ENCODE results near the gene PLD1. TPM values are rescaled to one million over a fixed set of nuclear protein-coding genes. Genes with fewer than 3 reads are reported as not detected.

Gene PLD1
- total RNA-seq, 4 donors from 2014 or later, result 7.0 to 17.1 (median 13.6) TPM

GRCh38 chr3:171803044-171803443 is 7.2 kb downstream of the PLD1 start:
- 84 to 88% methylated on average over 4 of the region's 4 CpGs for WGBS, 2 donors (ENCODE audit: low coverage in 1 of 2)
- no peak overlapping the region for H3K4me3 ChIP-seq
- ATAC-seq, result no peak
- no peak for TF ChIP-seq EP300 (IDR thresholded peaks at IDR 0.05)
- TF ChIP-seq POLR2AphosphoS5 (IDR thresholded peaks at IDR 0.05), result no peak
- no peak for TF ChIP-seq POLR2A (IDR thresholded peaks at IDR 0.05)
- TF ChIP-seq CTCF (IDR thresholded peaks at IDR 0.05), result no peak
- H3K4me1 ChIP-seq, result peaks cover 9 to 63% (median 33%) of the 10 kb centered on the region in 3 donors
- peak overlapping the region in 2 of 4 donors; percentile 41 to 80 for H3K27ac ChIP-seq
- no peaks in the 10 kb centered on the region for H3K36me3 ChIP-seq
- no peaks in the 10 kb centered on the region for H3K27me3 ChIP-seq
- H3K9me3 ChIP-seq, result no peaks in the 10 kb centered on the region

DNA sequence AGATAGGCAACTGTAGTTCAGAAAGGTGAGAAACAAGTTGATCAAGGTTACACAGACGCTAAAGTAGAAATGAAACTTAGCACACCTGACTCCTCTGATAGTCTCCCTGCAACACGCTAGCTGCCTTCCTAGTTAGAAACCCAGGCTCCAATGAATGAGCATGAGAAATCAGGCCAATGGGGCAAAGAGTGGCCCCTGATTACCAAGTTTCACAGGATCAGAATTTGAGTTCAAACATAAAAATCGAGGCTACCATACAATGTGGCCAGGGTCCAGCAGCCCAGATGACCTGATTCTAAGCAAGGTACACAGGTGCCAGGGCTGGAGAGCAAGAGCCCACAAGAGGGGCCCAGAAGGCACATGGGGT is 7.7 kb downstream of the PLD1 start:
- no peaks in the 10 kb centered on the region for H3K27me3 ChIP-seq
- no peak for TF ChIP-seq POLR2AphosphoS5 (IDR thresholded peaks at IDR 0.05)
- no peak for TF ChIP-seq POLR2A (IDR thresholded peaks at IDR 0.05)
- TF ChIP-seq EP300 (IDR thresholded peaks at IDR 0.05), result no peak
- TF ChIP-seq CTCF (IDR thresholded peaks at IDR 0.05), result no peak
- H3K27ac ChIP-seq, result peak overlapping the region in 3 of 4 donors; percentile 14 to 80 (median 41)
- no peak overlapping the region for H3K4me3 ChIP-seq
- no peak for ATAC-seq
- H3K4me1 ChIP-seq, result peaks cover 9 to 67% (median 33%) of the 10 kb centered on the region in 3 donors
- H3K36me3 ChIP-seq, result no peaks in the 10 kb centered on the region
- WGBS, 2 donors (ENCODE audit: low coverage in 1 of 2), result 70 to 95% methylated on average over 2 of the region's 3 CpGs
- H3K9me3 ChIP-seq, result no peaks in the 10 kb centered on the region

- H3K27ac ChIP-seq, result peak overlapping the region in 3 of 4 donors; percentile 14 to 80 (median 73)
- H3K9me3 ChIP-seq, result no peaks in the 10 kb centered on the region
- TF ChIP-seq POLR2AphosphoS5 (IDR thresholded peaks at IDR 0.05), result peak; percentile 44
- TF ChIP-seq POLR2A (IDR thresholded peaks at IDR 0.05), result no peak
- ATAC-seq, result peak; percentile 53
- H3K27me3 ChIP-seq, result no peaks in the 10 kb centered on the region
- no peak overlapping the region for H3K4me3 ChIP-seq
- 40 to 52% methylated on average over 4 of the region's 4 CpGs for WGBS, 2 donors (ENCODE audit: low coverage in 1 of 2)
- H3K36me3 ChIP-seq, result no peaks in the 10 kb centered on the region
- H3K4me1 ChIP-seq, result peaks cover 9 to 72% (median 33%) of the 10 kb centered on the region in 3 donors
Observed at GRCh38 chr3:171801738-171802589, 8.3 kb downstream of the PLD1 start.

- no peaks in the 10 kb centered on the region for H3K27me3 ChIP-seq
- no peak overlapping the region for H3K27ac ChIP-seq
- no peaks in the 10 kb centered on the region for H3K36me3 ChIP-seq
- TF ChIP-seq EP300 (IDR thresholded peaks at IDR 0.05) (no peak), CTCF (IDR thresholded peaks at IDR 0.05) (no peak), POLR2A (IDR thresholded peaks at IDR 0.05) (no peak), POLR2AphosphoS5 (IDR thresholded peaks at IDR 0.05) (no peak)
- 100% methylated on average over 1 of the region's 1 CpG for WGBS, 2 donors (ENCODE audit: low coverage in 1 of 2)
- ATAC-seq, result no peak
- H3K4me1 ChIP-seq, result peaks cover 4 to 50% (median 24%) of the 10 kb centered on the region in 3 donors
- H3K9me3 ChIP-seq, result no peaks in the 10 kb centered on the region
- H3K4me3 ChIP-seq, result no peak overlapping the region
Observed at GRCh38 chr3:171799501-171799900, 10.8 kb downstream of the PLD1 start.

DNA sequence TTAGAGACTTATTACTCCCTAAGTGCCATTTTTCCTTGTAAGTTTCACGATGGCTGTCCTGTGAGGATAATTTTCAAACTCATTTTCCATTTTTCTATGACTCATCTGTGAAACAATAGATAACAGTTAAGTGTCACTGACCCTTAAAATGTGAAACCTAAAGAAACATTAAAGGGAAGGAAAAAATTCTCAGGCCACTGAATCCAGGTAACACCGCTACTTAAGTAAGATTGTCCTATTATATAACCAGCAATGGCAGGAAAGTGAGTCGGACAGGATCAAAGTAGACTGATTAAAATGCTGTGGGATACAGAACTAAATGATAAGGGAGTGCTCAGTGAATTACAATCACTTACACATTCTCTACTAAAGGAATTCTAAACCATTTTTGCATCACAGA is 12.4 kb downstream of the PLD1 start:
- whole genome bisulfite sequencing, 2 donors (ENCODE audit: low coverage in 1 of 2), result 58 to 71% methylated on average over 3 of the region's 3 CpGs
- H3K4me3 ChIP-seq, result no peak overlapping the region
- no peak for ATAC-seq

More for the DNA sequence above, 12.4 kb downstream of the PLD1 start:
- Histone ChIP-seq H3K27me3 (no peaks in the 10 kb centered on the region), H3K4me1 (peaks cover 2 to 40% (median 20%) of the 10 kb centered on the region in 3 donors), H3K36me3 (no peaks in the 10 kb centered on the region), H3K27ac (no peak overlapping the region), H3K9me3 (no peaks in the 10 kb centered on the region)
- TF ChIP-seq POLR2A (IDR thresholded peaks at IDR 0.05), result no peak
- TF ChIP-seq EP300 (IDR thresholded peaks at IDR 0.05), result no peak
- TF ChIP-seq CTCF (IDR thresholded peaks at IDR 0.05), result no peak
- TF ChIP-seq POLR2AphosphoS5 (IDR thresholded peaks at IDR 0.05), result no peak

All from gastroesophageal sphincter (tissue), 4 donors.